Endothelial cell of umbilical vein (primary cell): ENCODE measurements around the gene STYX. TPM values are rescaled to one million over a fixed set of nuclear protein-coding genes. Genes with fewer than 3 reads are reported as not detected.
A peak's percentile ranks its signal among the peaks of the same experiment; 100 is the strongest.

Source experiments
- BruUV-seq: library from RNA; stranded (reverse); fragments of 400-500 nt; replicated peaks from 2 replicates; lab custom pipeline; 2021; lab: Mats Ljungman, UMichigan
- CTCF ChIA-PET: fragments of 300-600, 350-600 bp; sonication (Branson Sonifier 250); formaldehyde crosslinking; loops from one replicate; lab custom pipeline; 2021; ENCODE audit warnings: antibody characterized with exemption, inconsistent platforms; lab: Charles Lee
- POLR2A ChIA-PET: fragments of 300-600, 350-600 bp; sonication (Branson Sonifier 250); formaldehyde crosslinking; loops from one replicate; lab custom pipeline; 2021; ENCODE audit warnings: antibody characterized with exemption, inconsistent platforms; lab: Charles Lee
- DNase-seq: peaks from one replicate; pipeline ENCODE4 v3.0.0-alpha.2; 2011; ENCODE audit warnings: low read depth, low spot score
- FAIRE-seq: peaks from 2 replicates; lab custom pipeline; 2011; peaks lifted over from hg19 to GRCh38; lab: Jason Lieb, UNC
- H2AFZ ChIP-seq: 2 replicates; pipeline ENCODE4 v1.6.0; 2012; ENCODE audit warnings: low read depth, low read length, control low read depth, inconsistent platforms
- H3K27ac ChIP-seq: 2 replicates; pipeline ENCODE4 v1.5.1; 2011; ENCODE audit warnings: low read depth, mild to moderate bottlenecking, control low read depth, low read length, moderate library complexity; ENCODE audit not compliant: insufficient read depth
- H3K27me3 ChIP-seq, 2 experiments: 2 replicates each; pipeline versions ENCODE4 v1.6.0 to v1.6.1; 2011; ENCODE audit warnings: low read length in 2 of 2, mixed read lengths in 1 of 2; ENCODE audit not compliant: control insufficient read depth in 2 of 2, insufficient read depth in 2 of 2
- H3K36me3 ChIP-seq, 2 experiments: 2 replicates in 1 of 2; 3 replicates in 1 of 2; pipeline ENCODE4 v1.5.1; 2011; ENCODE audit warnings: low read length in 2 of 2, mild to moderate bottlenecking in 1 of 2, moderate library complexity in 1 of 2; ENCODE audit not compliant: control insufficient read depth in 2 of 2, insufficient read depth in 2 of 2; ENCODE audit errors: extremely low read depth in 1 of 2
- H3K4me1 ChIP-seq: 3 replicates; pipeline ENCODE4 v1.5.1; 2011; ENCODE audit warnings: mild to moderate bottlenecking, low read length; ENCODE audit not compliant: control insufficient read depth, insufficient read depth; ENCODE audit errors: extremely low read depth
- H3K4me2 ChIP-seq: 2 replicates; pipeline ENCODE4 v1.6.1; 2011; ENCODE audit warnings: low read length, control low read depth, mixed read lengths; ENCODE audit not compliant: insufficient read depth
- H3K4me3 ChIP-seq, 3 experiments: fragments of 200-600 bp in 1 of 3; sonication (generic), shearing (Covaris generic) in 1 of 3; replicated peaks in 1 of 3; 2 replicates each; pipeline ENCODE4 v1.5.1; 2011 to 2016; ENCODE audit warnings: control low read depth in 3 of 3, low read length in 3 of 3, mild to moderate bottlenecking in 2 of 3, inconsistent platforms in 1 of 3, low read depth in 1 of 3, moderate library complexity in 1 of 3; ENCODE audit not compliant: insufficient read depth in 1 of 3
- H3K79me2 ChIP-seq: 2 replicates; pipeline ENCODE4 v1.6.0; 2012; ENCODE audit warnings: low read length, inconsistent platforms; ENCODE audit not compliant: control insufficient read depth, insufficient read depth
- H3K9ac ChIP-seq: replicated peaks from 2 replicates; pipeline ENCODE3; 2011; ENCODE audit warnings: low read length, control low read depth; ENCODE audit not compliant: insufficient read depth; ENCODE audit errors: extremely low read depth
- H3K9me1 ChIP-seq: replicated peaks from 3 replicates; pipeline ENCODE4 v1.6.0; 2011; ENCODE audit warnings: mild to moderate bottlenecking, low read length; ENCODE audit not compliant: control insufficient read depth, insufficient read depth; ENCODE audit errors: extremely low read depth
- H3K9me3 ChIP-seq: replicated peaks from 2 replicates; pipeline ENCODE4 v1.5.1; 2012; ENCODE audit warnings: low read length, inconsistent platforms; ENCODE audit not compliant: control insufficient read depth, insufficient read depth
- H4K20me1 ChIP-seq: replicated peaks from 2 replicates; pipeline ENCODE3; 2011; ENCODE audit warnings: mild to moderate bottlenecking, low read length; ENCODE audit not compliant: control insufficient read depth, insufficient read depth; ENCODE audit errors: extremely low read depth
- CTCF ChIP-seq, 2 donors: IDR thresholded peaks; 1 replicate in 1 of 2; 2 replicates in 1 of 2; pipeline ENCODE4 v1.5.1; 2011; ENCODE audit warnings: low read length in 2 of 2, mild to moderate bottlenecking in 2 of 2, moderate library complexity in 2 of 2, control low read depth in 1 of 2, inconsistent platforms in 1 of 2, low read depth in 1 of 2; ENCODE audit not compliant: insufficient read depth in 1 of 2; ENCODE audit errors: extremely low read depth in 1 of 2
- EZH2 ChIP-seq: IDR thresholded peaks from 2 replicates; pipeline ENCODE4 v1.6.1; 2012; ENCODE audit warnings: borderline replicate concordance, low read depth, mild to moderate bottlenecking, moderate library complexity, low read length, inconsistent platforms; ENCODE audit not compliant: severe bottlenecking
- FOS ChIP-seq: IDR thresholded peaks from 2 replicates; pipeline ENCODE4 v1.6.1; 2011; ENCODE audit warnings: mild to moderate bottlenecking, low read length, moderate library complexity, borderline replicate concordance; ENCODE audit not compliant: insufficient read depth
- GATA2 ChIP-seq: IDR thresholded peaks from 2 replicates; pipeline ENCODE4 v1.7.0; 2011; ENCODE audit warnings: low read depth, mild to moderate bottlenecking, moderate library complexity, mixed read lengths, low read length; ENCODE audit not compliant: insufficient read length, insufficient read depth
- JUN ChIP-seq: IDR thresholded peaks from 2 replicates; pipeline ENCODE4 v1.6.1; 2011; ENCODE audit warnings: borderline replicate concordance, low read depth; ENCODE audit not compliant: insufficient read length, insufficient read depth
- MAX ChIP-seq: IDR thresholded peaks from 2 replicates; pipeline ENCODE4 v1.6.1; 2011; ENCODE audit not compliant: insufficient read depth, insufficient read length
- MYC ChIP-seq: IDR thresholded peaks from one replicate; pipeline ENCODE4 v1.6.1; 2011; ENCODE audit warnings: mild to moderate bottlenecking, low read depth, low read length
- POLR2A ChIP-seq: IDR thresholded peaks from 2 replicates; pipeline ENCODE4 v1.6.1; 2012; ENCODE audit warnings: low read depth, mild to moderate bottlenecking, control low read depth, low read length
- POLR2AphosphoS5 ChIP-seq: IDR thresholded peaks from 2 replicates; pipeline ENCODE4 v1.6.1; 2012; ENCODE audit warnings: low read depth, mild to moderate bottlenecking, control low read depth, low read length, moderate library complexity; ENCODE audit not compliant: insufficient read depth
- dilution Hi-C: fragments of 300-500 bp; cut with MboI; formaldehyde crosslinking; loops from one replicate; pipeline ENCODE4 v1.15.0; 2019; ENCODE audit warnings: low sequenced_read_pairs; ENCODE audit not compliant: extremely low pct_ligation_motif_present
- intact Hi-C: fragments of 100-400 bp; cut with micrococcal nuclease; formaldehyde crosslinking; loops from one replicate; pipeline ENCODE4 v1.10.0; 2022
- polyA plus RNA-seq, 4 experiments: library from polyadenylated mRNA; depleted of rRNA in 3 of 4; stranded (reverse) in 3 of 4; unstranded in 1 of 4; fragments of >200 nt; gene quantifications; 2 replicates each; pipeline versions ENCODE4 v1.2.1 to v1.2.3, GENCODE V29; 2011 to 2012; ENCODE audit warnings: missing spikeins in 1 of 4
- total RNA-seq: library from RNA; stranded (reverse); gene quantifications from 2 replicates; pipeline ENCODE4 v1.2.3, GENCODE V29; 2021

STYX gene
- total and polyA plus RNA-seq, 2 donors (not counting 3 experiments of a cell fraction or from before 2014, with no cell fraction given) = 6.2 to 21.3 TPM

DNA sequence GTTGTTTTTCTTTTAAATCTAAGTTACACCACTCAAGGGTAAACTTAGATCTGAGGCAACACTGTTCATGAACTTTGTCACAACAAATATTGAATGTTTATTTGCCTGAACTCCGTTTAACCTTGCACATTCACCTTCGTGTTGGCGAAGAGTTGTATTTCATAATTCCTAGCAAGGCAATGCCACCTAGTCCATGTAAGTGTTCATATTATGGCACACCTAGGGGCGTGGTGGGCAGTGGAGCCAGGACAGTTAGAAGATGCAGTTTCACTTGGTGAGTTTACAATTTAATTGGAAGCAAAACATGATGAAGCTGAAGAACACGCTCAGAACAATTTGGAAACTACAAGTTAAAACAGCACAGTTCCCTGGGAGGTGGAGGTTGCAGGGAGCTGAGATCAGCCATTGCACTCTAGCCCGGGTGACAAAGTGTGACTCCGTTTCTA lies 91.9 kb downstream of the STYX start:
- no peak for DNase-seq
- Histone ChIP-seq H4K20me1 (no peaks in the 10 kb centered on the region), H3K36me3 (no peaks in the 10 kb centered on the region), H3K27me3 (no peaks in the 10 kb centered on the region), H3K9ac (no peak overlapping the region), H3K4me2 (no peak overlapping the region), H3K4me1 (peaks cover 4% of the 10 kb centered on the region), H3K9me3 (no peaks in the 10 kb centered on the region), H3K9me1 (no peaks in the 10 kb centered on the region), H3K4me3 (no peak overlapping the region), H2AFZ (no peak overlapping the region), H3K27ac (no peak overlapping the region), H3K79me2 (no peaks in the 10 kb centered on the region)
- dilution Hi-C loops (no loop called here), intact Hi-C loops (loop anchor here (2.0 kb wide), 1 partner anchor 29 kb away; no protein-coding TSS in a partner anchor)
- TF ChIP-seq GATA2 (no peak), MAX (no peak), POLR2A (no peak), FOS (no peak), EZH2 (no peak), JUN (no peak)
- BruUV-seq = no TSS peak
- ChIA-PET CTCF (interaction anchor here (0.5 to 2.3 kb wide), 3 partner anchors 59 to 232 kb away, joined by 3 to 11 read pairs (median 10); no protein-coding TSS in a partner anchor), POLR2A (no interaction called here)
- no peak for FAIRE-seq

- Histone ChIP-seq H3K27me3 (no peaks in the 10 kb centered on the region), H3K36me3 (no peaks in the 10 kb centered on the region), H3K79me2 (no peaks in the 10 kb centered on the region), H3K9ac (no peak overlapping the region), H3K9me3 (no peaks in the 10 kb centered on the region), H2AFZ (no peak overlapping the region), H4K20me1 (no peaks in the 10 kb centered on the region), H3K4me1 (peaks cover 4% of the 10 kb centered on the region), H3K4me2 (no peak overlapping the region), H3K4me3 (no peak overlapping the region), H3K27ac (no peak overlapping the region), H3K9me1 (no peaks in the 10 kb centered on the region)
- CTCF ChIA-PET = interaction anchor here (0.8 to 4.7 kb wide), 23 partner anchors 10 to 1524 kb away, joined by 3 to 173 read pairs (median 4); partner anchors contain the start of gene FERMT2
- FAIRE-seq = no peak
- POLR2A ChIA-PET = interaction anchor here (1.2 kb wide), 1 partner anchor 127 kb away, joined by 8 read pairs; no protein-coding TSS in a partner anchor
- dilution Hi-C loops (no loop called here), intact Hi-C loops (no loop called here)
- no TSS peak for BruUV-seq
- TF ChIP-seq FOS (no peak), EZH2 (no peak), POLR2A (no peak), CTCF (IDR thresholded peaks at IDR 0.05; ENCODE audit: extremely low read depth in 1 of 2, insufficient read depth in 1 of 2, low read depth in 1 of 2, low read length in 2 of 2) (no peak), MAX (no peak), GATA2 (no peak), MYC (no peak), JUN (no peak), POLR2AphosphoS5 (no peak)
- DNase-seq = peak; percentile 17
These were observed 94.5 kb downstream of the STYX start for GRCh38 chr14:52824462-52824861.
